Endothelial cell of umbilical vein (primary cell): Measurements from ENCODE around the gene ST6GAL1. TPM values are rescaled to one million over a fixed set of nuclear protein-coding genes. Genes with fewer than 3 reads are reported as not detected.
A peak's percentile ranks its signal among the peaks of the same experiment; 100 is the strongest.

ENCODE experiments used
- BruUV-seq: library from RNA; stranded (reverse); fragments of 400-500 nt; replicated peaks from 2 replicates; lab custom pipeline; 2021; lab: Mats Ljungman, UMichigan
- CTCF ChIA-PET: fragments of 300-600, 350-600 bp; sonication (Branson Sonifier 250); formaldehyde crosslinking; loops from one replicate; lab custom pipeline; 2021; ENCODE audit warnings: antibody characterized with exemption, inconsistent platforms; lab: Charles Lee
- POLR2A ChIA-PET: fragments of 300-600, 350-600 bp; sonication (Branson Sonifier 250); formaldehyde crosslinking; loops from one replicate; lab custom pipeline; 2021; ENCODE audit warnings: antibody characterized with exemption, inconsistent platforms; lab: Charles Lee
- DNase-seq: peaks from one replicate; pipeline ENCODE4 v3.0.0-alpha.2; 2011; ENCODE audit warnings: low read depth, low spot score
- FAIRE-seq: peaks from 2 replicates; lab custom pipeline; 2011; peaks lifted over from hg19 to GRCh38; lab: Jason Lieb, UNC
- H2AFZ ChIP-seq: 2 replicates; pipeline ENCODE4 v1.6.0; 2012; ENCODE audit warnings: low read depth, low read length, control low read depth, inconsistent platforms
- H3K27ac ChIP-seq: 2 replicates; pipeline ENCODE4 v1.5.1; 2011; ENCODE audit warnings: low read depth, mild to moderate bottlenecking, control low read depth, low read length, moderate library complexity; ENCODE audit not compliant: insufficient read depth
- H3K27me3 ChIP-seq, 2 experiments: 2 replicates each; pipeline versions ENCODE4 v1.6.0 to v1.6.1; 2011; ENCODE audit warnings: low read length in 2 of 2, mixed read lengths in 1 of 2; ENCODE audit not compliant: control insufficient read depth in 2 of 2, insufficient read depth in 2 of 2
- H3K36me3 ChIP-seq, 2 experiments: 2 replicates in 1 of 2; 3 replicates in 1 of 2; pipeline ENCODE4 v1.5.1; 2011; ENCODE audit warnings: low read length in 2 of 2, mild to moderate bottlenecking in 1 of 2, moderate library complexity in 1 of 2; ENCODE audit not compliant: control insufficient read depth in 2 of 2, insufficient read depth in 2 of 2; ENCODE audit errors: extremely low read depth in 1 of 2
- H3K4me1 ChIP-seq: 3 replicates; pipeline ENCODE4 v1.5.1; 2011; ENCODE audit warnings: mild to moderate bottlenecking, low read length; ENCODE audit not compliant: control insufficient read depth, insufficient read depth; ENCODE audit errors: extremely low read depth
- H3K4me2 ChIP-seq: 2 replicates; pipeline ENCODE4 v1.6.1; 2011; ENCODE audit warnings: low read length, control low read depth, mixed read lengths; ENCODE audit not compliant: insufficient read depth
- H3K4me3 ChIP-seq, 3 experiments: fragments of 200-600 bp in 1 of 3; sonication (generic), shearing (Covaris generic) in 1 of 3; replicated peaks in 1 of 3; 2 replicates each; pipeline ENCODE4 v1.5.1; 2011 to 2016; ENCODE audit warnings: control low read depth in 3 of 3, low read length in 3 of 3, mild to moderate bottlenecking in 2 of 3, inconsistent platforms in 1 of 3, low read depth in 1 of 3, moderate library complexity in 1 of 3; ENCODE audit not compliant: insufficient read depth in 1 of 3
- H3K79me2 ChIP-seq: 2 replicates; pipeline ENCODE4 v1.6.0; 2012; ENCODE audit warnings: low read length, inconsistent platforms; ENCODE audit not compliant: control insufficient read depth, insufficient read depth
- H3K9ac ChIP-seq: replicated peaks from 2 replicates; pipeline ENCODE3; 2011; ENCODE audit warnings: low read length, control low read depth; ENCODE audit not compliant: insufficient read depth; ENCODE audit errors: extremely low read depth
- H3K9me1 ChIP-seq: replicated peaks from 3 replicates; pipeline ENCODE4 v1.6.0; 2011; ENCODE audit warnings: mild to moderate bottlenecking, low read length; ENCODE audit not compliant: control insufficient read depth, insufficient read depth; ENCODE audit errors: extremely low read depth
- H3K9me3 ChIP-seq: replicated peaks from 2 replicates; pipeline ENCODE4 v1.5.1; 2012; ENCODE audit warnings: low read length, inconsistent platforms; ENCODE audit not compliant: control insufficient read depth, insufficient read depth
- H4K20me1 ChIP-seq: replicated peaks from 2 replicates; pipeline ENCODE3; 2011; ENCODE audit warnings: mild to moderate bottlenecking, low read length; ENCODE audit not compliant: control insufficient read depth, insufficient read depth; ENCODE audit errors: extremely low read depth
- EZH2 ChIP-seq: IDR thresholded peaks from 2 replicates; pipeline ENCODE4 v1.6.1; 2012; ENCODE audit warnings: borderline replicate concordance, low read depth, mild to moderate bottlenecking, moderate library complexity, low read length, inconsistent platforms; ENCODE audit not compliant: severe bottlenecking
- FOS ChIP-seq: IDR thresholded peaks from 2 replicates; pipeline ENCODE4 v1.6.1; 2011; ENCODE audit warnings: mild to moderate bottlenecking, low read length, moderate library complexity, borderline replicate concordance; ENCODE audit not compliant: insufficient read depth
- JUN ChIP-seq: IDR thresholded peaks from 2 replicates; pipeline ENCODE4 v1.6.1; 2011; ENCODE audit warnings: borderline replicate concordance, low read depth; ENCODE audit not compliant: insufficient read length, insufficient read depth
- MYC ChIP-seq: IDR thresholded peaks from one replicate; pipeline ENCODE4 v1.6.1; 2011; ENCODE audit warnings: mild to moderate bottlenecking, low read depth, low read length
- POLR2A ChIP-seq: IDR thresholded peaks from 2 replicates; pipeline ENCODE4 v1.6.1; 2012; ENCODE audit warnings: low read depth, mild to moderate bottlenecking, control low read depth, low read length
- POLR2AphosphoS5 ChIP-seq: IDR thresholded peaks from 2 replicates; pipeline ENCODE4 v1.6.1; 2012; ENCODE audit warnings: low read depth, mild to moderate bottlenecking, control low read depth, low read length, moderate library complexity; ENCODE audit not compliant: insufficient read depth
- dilution Hi-C: fragments of 300-500 bp; cut with MboI; formaldehyde crosslinking; loops from one replicate; pipeline ENCODE4 v1.15.0; 2019; ENCODE audit warnings: low sequenced_read_pairs; ENCODE audit not compliant: extremely low pct_ligation_motif_present
- intact Hi-C: fragments of 100-400 bp; cut with micrococcal nuclease; formaldehyde crosslinking; loops from one replicate; pipeline ENCODE4 v1.10.0; 2022
- polyA plus RNA-seq, 4 experiments: library from polyadenylated mRNA; depleted of rRNA in 3 of 4; stranded (reverse) in 3 of 4; unstranded in 1 of 4; fragments of >200 nt; gene quantifications; 2 replicates each; pipeline versions ENCODE4 v1.2.1 to v1.2.3, GENCODE V29; 2011 to 2012; ENCODE audit warnings: missing spikeins in 1 of 4
- total RNA-seq: library from RNA; stranded (reverse); gene quantifications from 2 replicates; pipeline ENCODE4 v1.2.3, GENCODE V29; 2021

The ST6GAL1 gene
- total and polyA plus RNA-seq, 2 donors (not counting 3 experiments of a cell fraction or from before 2014, with no cell fraction given) = 63.9 to 101 TPM

DNA sequence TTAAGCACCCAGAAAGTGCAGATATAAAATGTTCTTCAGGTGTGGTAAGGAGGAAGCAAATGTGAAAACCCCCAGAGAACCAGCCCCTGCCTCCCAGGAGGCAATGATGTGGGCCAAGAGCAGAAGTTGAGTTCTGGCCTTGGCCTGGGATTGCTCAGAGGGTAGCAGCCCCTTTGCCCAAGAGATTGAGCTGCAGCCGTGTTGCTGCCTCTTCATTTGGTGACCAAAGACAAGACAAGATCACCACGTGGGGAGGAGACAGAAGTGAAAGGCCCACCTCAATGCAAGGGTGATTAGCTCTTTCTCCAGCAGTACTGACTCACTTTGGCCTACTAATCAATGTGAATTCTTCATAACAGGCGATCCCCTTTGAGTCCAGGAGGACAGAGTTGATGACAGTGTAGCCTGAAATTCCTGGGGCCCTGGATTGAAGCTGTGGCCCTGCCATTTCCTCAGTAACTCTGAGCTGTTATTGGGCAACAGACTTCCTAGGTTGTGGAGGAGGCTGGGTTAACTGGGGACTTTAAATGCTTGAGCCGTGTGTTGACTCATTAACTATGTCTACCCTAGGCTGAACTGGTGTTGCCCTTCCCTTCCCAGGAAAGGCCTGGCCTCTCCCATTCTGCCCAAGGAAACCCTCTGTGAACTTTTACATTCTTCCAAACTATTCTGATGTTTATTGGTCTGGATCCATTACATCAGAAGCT is 86.5 kb downstream of the ST6GAL1 start:
- Histone ChIP-seq H3K4me3 (no peak overlapping the region), H3K36me3 (no peaks in the 10 kb centered on the region), H3K9me3 (no peaks in the 10 kb centered on the region), H3K4me1 (peaks cover 59% of the 10 kb centered on the region), H3K27me3 (no peaks in the 10 kb centered on the region), H3K9ac (no peak overlapping the region), H2AFZ (no peak overlapping the region), H3K4me2 (no peak overlapping the region), H3K79me2 (no peaks in the 10 kb centered on the region), H3K27ac (peak overlapping the region; percentile 43), H4K20me1 (no peaks in the 10 kb centered on the region), H3K9me1 (no peaks in the 10 kb centered on the region)
- FAIRE-seq (peak; percentile 76), DNase-seq (peak; percentile 92)
- no TSS peak for BruUV-seq
- intact Hi-C loops (loop anchor here (1.0 to 5.0 kb wide), 3 partner anchors 28 to 169 kb away; partner anchors contain the start of gene ST6GAL1), dilution Hi-C loops (no loop called here)
- TF ChIP-seq JUN = peak; percentile 19
- peak; percentile 48 for TF ChIP-seq FOS
- TF ChIP-seq MYC = no peak
- no peak for TF ChIP-seq EZH2
- peak; percentile 27 for TF ChIP-seq POLR2A
- TF ChIP-seq POLR2AphosphoS5 = peak; percentile 76
- CTCF ChIA-PET = interaction anchor here (0.8 to 2.3 kb wide), 7 partner anchors 10 to 400 kb away, joined by 3 to 7 read pairs (median 5); partner anchors contain the start of gene RPL39L
- POLR2A ChIA-PET = no interaction called here
